DOHH2 (cell line): ENCODE data around the gene CYBA.

ENCODE experiments used
- H3F3A ChIP-seq: fragments of 200-600 bp; sonication (generic), shearing (Covaris generic); 2 replicates; pipeline ENCODE4 v1.6.0; 2016; ENCODE audit warnings: antibody characterized with exemption, mild to moderate bottlenecking; ENCODE audit not compliant: control insufficient read depth, insufficient read depth
- H3K27ac ChIP-seq: fragments of 200-600 bp; sonication (generic); 2 replicates; pipeline ENCODE4 v1.5.1; 2014; ENCODE audit warnings: low read depth, mild to moderate bottlenecking, low read length, moderate library complexity
- H3K27me3 ChIP-seq: fragments of 200-600 bp; sonication (generic); 2 replicates; pipeline ENCODE4 v1.6.1; 2014; ENCODE audit warnings: mild to moderate bottlenecking, low read length, mixed read lengths; ENCODE audit not compliant: control insufficient read depth
- H3K36me3 ChIP-seq: fragments of 200-600 bp; sonication (generic); 2 replicates; pipeline ENCODE4 v1.6.1; 2014; ENCODE audit warnings: mild to moderate bottlenecking, low read length, moderate library complexity, mixed read lengths; ENCODE audit not compliant: control insufficient read depth
- H3K4me1 ChIP-seq: fragments of 200-600 bp; sonication (generic); 2 replicates; pipeline ENCODE4 v1.6.1; 2014; ENCODE audit warnings: mild to moderate bottlenecking, low read length, mixed read lengths; ENCODE audit not compliant: control insufficient read depth
- H3K4me2 ChIP-seq: fragments of 200-600 bp; sonication (generic); 2 replicates; pipeline ENCODE4 v1.6.0; 2014; ENCODE audit warnings: mild to moderate bottlenecking, low read length, moderate library complexity
- H3K4me3 ChIP-seq: fragments of 200-600 bp; sonication (generic); 2 replicates; pipeline ENCODE4 v1.5.1; 2014; ENCODE audit warnings: mild to moderate bottlenecking, low read length, mixed read lengths
- H3K79me2 ChIP-seq: fragments of 200-600 bp; sonication (generic); 2 replicates; pipeline ENCODE4 v1.6.1; 2014; ENCODE audit warnings: mild to moderate bottlenecking, low read length, mixed read lengths; ENCODE audit not compliant: control insufficient read depth
- H3K9me2 ChIP-seq: fragments of 200-600 bp; sonication (generic); replicated peaks from 2 replicates; pipeline ENCODE4 v1.6.1; 2014; ENCODE audit warnings: mild to moderate bottlenecking, low read length, mixed read lengths; ENCODE audit not compliant: control insufficient read depth
- H3K9me3 ChIP-seq: fragments of 200-600 bp; sonication (generic); 2 replicates; pipeline ENCODE4 v1.6.1; 2014; ENCODE audit warnings: antibody characterized with exemption, low read length, mixed read lengths; ENCODE audit not compliant: control insufficient read depth, insufficient read depth
- H4K20me1 ChIP-seq: fragments of 200-600 bp; sonication (generic); 2 replicates; pipeline ENCODE4 v1.6.0; 2014; ENCODE audit warnings: low read depth, mild to moderate bottlenecking, antibody characterized with exemption, low read length, moderate library complexity; ENCODE audit not compliant: control insufficient read depth, insufficient read depth
- EZH2phosphoT487 ChIP-seq: fragments of 200-600 bp; sonication (generic); IDR thresholded peaks from 2 replicates; pipeline ENCODE4 v1.6.1; 2017; ENCODE audit warnings: borderline replicate concordance, mild to moderate bottlenecking, antibody characterized with exemption, low read length, moderate library complexity, mixed read lengths
- TF ChIP-seq, protein P1 (sequence below): fragments of 200-600 bp; sonication (generic); IDR thresholded peaks from one replicate; pipeline ENCODE4 v1.5.1; 2014; ENCODE audit warnings: antibody characterized with exemption, mild to moderate bottlenecking, low read depth, low read length; ENCODE audit not compliant: poor library complexity, severe bottlenecking

The CYBA gene

DNA sequence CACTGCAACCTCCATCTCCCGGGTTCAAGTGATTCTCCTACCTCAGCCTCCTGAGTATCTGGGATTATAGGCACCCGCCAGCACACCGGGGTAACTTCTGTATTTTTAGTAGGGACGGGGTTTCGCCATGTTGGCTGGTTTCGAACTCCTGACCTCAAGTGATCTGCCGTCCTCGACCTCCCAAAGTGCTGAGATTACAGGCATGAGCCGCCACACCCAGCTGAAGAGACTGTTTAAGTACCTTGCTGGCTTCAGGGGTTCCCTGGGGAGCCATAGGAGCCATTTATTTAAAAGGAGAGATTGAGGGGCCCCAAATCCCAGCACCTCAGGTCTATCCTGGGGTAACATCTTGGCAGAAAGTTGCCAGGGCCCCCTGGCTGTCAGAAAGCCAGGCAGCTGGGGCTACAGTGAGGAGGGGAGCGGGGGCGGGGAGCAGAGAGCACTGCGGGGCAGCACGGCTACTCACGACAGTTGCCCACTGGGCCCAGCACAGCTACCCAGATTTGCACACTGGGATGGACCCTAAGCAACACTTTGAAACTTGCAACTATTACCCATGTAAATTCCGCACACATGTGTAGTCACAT, 33.8 kb upstream of the CYBA start:
- Histone ChIP-seq H3K4me1 (peaks cover 59% of the 10 kb centered on the region), H3K9me2 (no peaks in the 10 kb centered on the region), H3K27ac (no peak overlapping the region), H3K27me3 (peaks cover 8% of the 10 kb centered on the region), H4K20me1 (no peaks in the 10 kb centered on the region), H3F3A (peaks cover 16% of the 10 kb centered on the region), H3K79me2 (no peaks in the 10 kb centered on the region), H3K4me2 (peak overlapping the region; percentile 95), H3K36me3 (peaks cover 5% of the 10 kb centered on the region), H3K9me3 (no peaks in the 10 kb centered on the region), H3K4me3 (peak overlapping the region; percentile 78)
- TF ChIP-seq, protein P1, sequence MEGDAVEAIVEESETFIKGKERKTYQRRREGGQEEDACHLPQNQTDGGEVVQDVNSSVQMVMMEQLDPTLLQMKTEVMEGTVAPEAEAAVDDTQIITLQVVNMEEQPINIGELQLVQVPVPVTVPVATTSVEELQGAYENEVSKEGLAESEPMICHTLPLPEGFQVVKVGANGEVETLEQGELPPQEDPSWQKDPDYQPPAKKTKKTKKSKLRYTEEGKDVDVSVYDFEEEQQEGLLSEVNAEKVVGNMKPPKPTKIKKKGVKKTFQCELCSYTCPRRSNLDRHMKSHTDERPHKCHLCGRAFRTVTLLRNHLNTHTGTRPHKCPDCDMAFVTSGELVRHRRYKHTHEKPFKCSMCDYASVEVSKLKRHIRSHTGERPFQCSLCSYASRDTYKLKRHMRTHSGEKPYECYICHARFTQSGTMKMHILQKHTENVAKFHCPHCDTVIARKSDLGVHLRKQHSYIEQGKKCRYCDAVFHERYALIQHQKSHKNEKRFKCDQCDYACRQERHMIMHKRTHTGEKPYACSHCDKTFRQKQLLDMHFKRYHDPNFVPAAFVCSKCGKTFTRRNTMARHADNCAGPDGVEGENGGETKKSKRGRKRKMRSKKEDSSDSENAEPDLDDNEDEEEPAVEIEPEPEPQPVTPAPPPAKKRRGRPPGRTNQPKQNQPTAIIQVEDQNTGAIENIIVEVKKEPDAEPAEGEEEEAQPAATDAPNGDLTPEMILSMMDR = no peak
- no peak for TF ChIP-seq EZH2phosphoT487

DNA sequence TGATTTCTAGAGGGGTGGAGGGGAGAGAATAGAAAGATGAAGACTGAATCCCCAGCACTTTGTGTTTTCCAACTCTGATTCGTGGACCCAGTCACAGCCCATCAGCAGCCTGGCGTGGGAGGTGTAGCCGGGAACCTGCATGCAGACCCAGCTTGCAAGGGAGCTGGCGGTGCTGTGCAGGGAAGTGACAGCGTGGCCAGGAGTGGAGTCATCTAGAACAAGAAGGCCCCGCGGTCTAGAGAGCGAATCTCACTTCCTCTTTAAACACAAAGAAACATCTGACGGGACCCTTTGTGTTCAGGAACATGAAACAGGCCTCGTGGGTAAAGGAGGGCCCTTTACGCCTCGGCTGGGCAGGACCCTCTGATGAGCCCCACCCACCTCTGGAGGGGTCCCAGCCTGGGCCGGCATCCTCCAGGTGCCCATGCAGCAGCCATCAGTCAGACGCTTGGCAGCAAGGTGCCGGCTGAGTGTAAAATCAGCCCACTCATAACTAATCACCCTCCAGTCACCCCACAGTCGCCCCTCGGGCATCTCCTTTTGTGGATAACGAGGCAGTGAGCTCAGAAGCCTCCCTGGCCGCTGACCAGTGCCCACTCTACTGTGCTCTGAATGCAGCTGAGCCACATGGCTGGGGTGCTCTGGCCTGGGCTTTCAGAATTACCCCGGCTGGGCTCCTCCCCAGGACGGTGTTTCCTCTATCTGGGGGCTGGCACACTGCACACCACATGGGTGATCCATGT, 31.0 kb upstream of the CYBA start:
- H3K27ac ChIP-seq = peak overlapping the region; percentile 89
- H3K9me3 ChIP-seq = no peaks in the 10 kb centered on the region
- no peaks in the 10 kb centered on the region for H3K9me2 ChIP-seq
- peaks cover 57% of the 10 kb centered on the region for H3K4me1 ChIP-seq
- H3K79me2 ChIP-seq = no peaks in the 10 kb centered on the region
- H3F3A ChIP-seq = peaks cover 16% of the 10 kb centered on the region
- peak overlapping the region; percentile 76 for H3K4me2 ChIP-seq
- peaks cover 5% of the 10 kb centered on the region for H3K36me3 ChIP-seq
- no peak for TF ChIP-seq EZH2phosphoT487
- TF ChIP-seq, protein P1 = no peak
- H3K4me3 ChIP-seq = peak overlapping the region; percentile 66
- no peaks in the 10 kb centered on the region for H4K20me1 ChIP-seq
- no peaks in the 10 kb centered on the region for H3K27me3 ChIP-seq

DNA sequence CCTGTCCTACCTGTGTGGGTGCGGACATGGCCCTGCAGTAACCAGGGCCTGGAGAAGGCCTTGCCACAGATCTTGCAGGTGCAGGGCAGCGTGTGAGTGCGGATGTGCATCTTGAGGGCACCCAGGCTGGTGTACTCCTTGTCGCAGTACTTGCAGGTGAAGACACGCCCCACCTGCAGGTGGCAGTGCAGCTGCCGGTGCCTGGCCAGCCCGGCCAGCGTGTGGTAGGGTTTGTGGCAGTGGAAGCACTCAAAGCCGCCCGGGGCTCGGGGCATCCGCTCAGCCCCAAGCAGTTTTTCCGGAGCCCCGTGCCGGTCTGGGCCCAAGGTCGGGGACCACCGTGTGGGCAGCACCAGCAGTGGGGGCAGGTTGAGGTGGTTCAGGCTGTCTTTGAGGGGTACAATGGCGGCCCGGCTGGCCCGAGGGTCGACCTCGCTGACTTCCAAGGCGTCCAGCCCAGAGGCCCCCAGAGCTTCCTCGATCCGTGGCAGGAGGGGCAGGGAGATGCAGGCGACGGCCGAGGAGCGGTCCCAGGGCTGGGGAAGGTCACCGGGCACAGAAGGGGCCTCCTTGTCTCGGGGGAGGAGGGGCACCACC, 30.3 kb upstream of the CYBA start:
- peak overlapping the region; percentile 89 for H3K27ac ChIP-seq
- H3K4me1 ChIP-seq = peaks cover 52% of the 10 kb centered on the region
- peak overlapping the region; percentile 76 for H3K4me2 ChIP-seq
- TF ChIP-seq, protein P1 = peak; percentile 84
- TF ChIP-seq EZH2phosphoT487 = no peak
- H3K4me3 ChIP-seq = peak overlapping the region; percentile 66
- no peaks in the 10 kb centered on the region for H3K79me2 ChIP-seq
- H3K9me2 ChIP-seq = no peaks in the 10 kb centered on the region
- peaks cover 5% of the 10 kb centered on the region for H3K36me3 ChIP-seq
- H3F3A ChIP-seq = peaks cover 16% of the 10 kb centered on the region
- no peaks in the 10 kb centered on the region for H3K9me3 ChIP-seq
- no peaks in the 10 kb centered on the region for H4K20me1 ChIP-seq
- H3K27me3 ChIP-seq = no peaks in the 10 kb centered on the region
